Measurements from ENCODE around the gene TSNAXIP1.
"Not testable (repeated sequence)": the region's sequence is repeated elsewhere in the genome, so short reads cannot be mapped to it uniquely, and the experiment has no call there.

GRCh38 chr16:67864044-67864443 is 57.4 kb downstream of the TSNAXIP1 start:
- TF ChIP-seq CTCF (IDR thresholded peaks at IDR 0.05); ZFX (IDR thresholded peaks at IDR 0.05; ENCODE audit: borderline replicate concordance): not testable (repeated sequence)

Data from 22Rv1 (cell line).